Activated CD4-positive, alpha-beta T cell treated with anti-CD3 and anti-CD28 coated beads, Interleukin-2, amount 50 U/mL, for 4 hours (primary cell): ENCODE data around the gene ZNF319.

Experiments used
- DNase-seq, 2 experiments: peaks; one replicate each; pipeline ENCODE4 v3.0.0-alpha.2; 2020

Gene ZNF319

DNA sequence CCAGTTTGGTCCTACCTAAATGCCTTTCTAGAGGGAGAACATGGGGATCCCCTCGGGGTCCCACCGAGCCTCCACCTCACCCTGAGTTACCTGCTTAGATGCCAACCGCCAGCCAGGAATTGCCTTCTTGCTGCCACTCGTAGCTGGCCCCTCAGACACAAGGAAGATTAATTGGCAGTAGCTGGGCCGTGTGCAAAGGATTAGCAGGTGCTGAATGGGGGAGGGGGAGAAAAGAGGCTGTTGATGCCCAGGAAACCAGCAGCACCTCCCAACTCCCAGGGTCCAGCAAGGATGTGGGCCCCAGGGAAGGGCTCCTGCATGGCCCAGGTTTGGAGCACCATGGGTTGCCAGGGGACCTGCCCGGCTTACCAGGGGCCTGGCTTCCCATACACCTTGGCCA lies 29.5 kb downstream of the ZNF319 start, which contains the start of gene CNGB1:
Gene CNGB1, minus strand, starts transcription at position 159 of the 400 bp plus-strand sequence. CDS start 3,842 bp downstream, outside the sequence.
- no peak for DNase-seq

DNA sequence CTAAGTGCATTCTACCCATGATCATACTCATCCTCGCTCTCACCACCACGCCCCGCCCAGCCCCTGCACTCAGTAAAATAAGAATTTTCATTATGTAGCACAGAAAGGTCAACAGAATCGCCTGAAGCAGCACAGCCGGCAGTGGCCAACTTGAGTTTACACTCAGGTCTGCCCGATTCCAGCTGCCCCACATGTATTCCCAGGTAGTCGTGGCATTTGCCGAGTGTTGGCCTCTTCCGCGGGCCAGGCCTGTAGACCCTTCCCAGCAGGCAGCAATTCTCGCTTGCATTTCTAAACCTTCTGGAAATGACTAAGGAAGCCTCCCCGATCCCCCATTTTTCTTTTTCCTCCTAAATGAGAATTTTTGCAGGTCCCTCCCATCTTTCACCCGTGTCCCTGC lies 30.2 kb downstream of the ZNF319 start:
- no peak for DNase-seq

DNA sequence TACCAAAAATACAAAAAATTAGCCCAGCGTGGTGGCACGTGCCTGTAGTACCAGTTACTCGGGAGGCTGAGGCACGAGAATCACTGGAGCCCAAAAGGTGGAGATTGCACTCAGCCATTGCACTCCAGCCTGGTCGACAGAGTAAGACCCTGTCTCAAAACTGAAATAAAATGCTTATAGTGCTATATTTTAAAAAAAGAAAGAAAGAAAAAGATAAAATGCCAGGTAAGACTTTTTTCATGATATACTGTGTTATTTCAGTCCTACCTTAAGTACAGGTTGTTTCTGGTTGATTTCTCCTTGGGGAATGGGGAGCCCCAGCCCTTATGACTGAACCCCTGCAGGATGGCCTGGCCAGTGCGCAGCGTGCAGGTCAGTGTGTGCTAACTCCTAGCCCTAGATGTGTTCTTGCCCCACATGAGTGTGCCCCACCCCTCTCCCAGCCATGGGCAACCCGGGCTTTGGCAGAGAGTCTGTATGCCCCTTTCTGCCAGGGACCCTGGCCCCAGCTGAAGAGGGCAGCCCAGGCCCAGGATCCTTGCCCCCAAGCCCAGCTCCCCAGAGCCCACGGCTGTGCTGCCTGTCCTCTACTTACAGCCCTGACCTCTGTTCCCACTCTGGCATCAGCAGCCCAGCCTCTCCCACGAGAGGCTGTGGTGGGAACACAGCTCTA lies 30.9 kb downstream of the ZNF319 start:
- no peak for DNase-seq

DNA sequence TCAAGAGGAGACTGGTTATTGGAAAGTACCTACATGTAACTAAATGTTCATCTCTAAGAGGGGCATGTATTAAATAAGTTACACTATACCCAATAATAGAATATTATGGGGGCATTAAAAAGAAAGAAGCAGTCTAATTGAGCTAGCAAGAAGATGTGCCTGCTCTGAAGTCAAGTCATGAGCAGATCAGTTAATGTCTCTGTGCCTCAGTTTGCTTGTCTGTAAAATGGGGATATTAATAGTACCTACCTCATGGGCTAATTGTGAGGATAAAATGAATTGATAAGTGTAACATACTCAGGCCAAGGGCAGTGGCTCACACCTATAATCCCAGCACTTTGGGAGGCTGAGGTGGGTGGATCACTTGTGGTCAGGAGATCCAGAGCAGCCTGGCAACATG lies 32.6 kb downstream of the ZNF319 start:
- DNase-seq = no peak

DNA sequence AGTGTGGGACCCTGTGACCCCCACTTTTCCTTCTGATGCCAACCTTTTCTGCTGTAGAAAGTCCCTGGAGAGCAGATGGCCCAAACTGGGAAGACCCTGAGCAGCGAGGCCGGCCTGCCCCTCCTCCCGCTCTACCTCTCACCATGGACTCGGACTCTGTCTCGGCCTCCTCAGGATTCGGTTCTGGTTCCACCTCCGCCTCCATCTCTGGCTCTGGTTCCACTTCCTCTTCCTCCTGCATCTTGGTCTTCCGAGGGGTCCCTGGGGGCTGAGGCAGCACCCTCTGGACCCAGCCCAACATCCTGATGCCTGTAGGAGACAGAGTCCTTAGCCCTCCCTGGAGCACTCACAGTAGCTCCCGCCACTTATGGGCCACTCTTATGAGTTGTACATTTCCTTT lies 33.5 kb downstream of the ZNF319 start:
- no peak for DNase-seq

DNA sequence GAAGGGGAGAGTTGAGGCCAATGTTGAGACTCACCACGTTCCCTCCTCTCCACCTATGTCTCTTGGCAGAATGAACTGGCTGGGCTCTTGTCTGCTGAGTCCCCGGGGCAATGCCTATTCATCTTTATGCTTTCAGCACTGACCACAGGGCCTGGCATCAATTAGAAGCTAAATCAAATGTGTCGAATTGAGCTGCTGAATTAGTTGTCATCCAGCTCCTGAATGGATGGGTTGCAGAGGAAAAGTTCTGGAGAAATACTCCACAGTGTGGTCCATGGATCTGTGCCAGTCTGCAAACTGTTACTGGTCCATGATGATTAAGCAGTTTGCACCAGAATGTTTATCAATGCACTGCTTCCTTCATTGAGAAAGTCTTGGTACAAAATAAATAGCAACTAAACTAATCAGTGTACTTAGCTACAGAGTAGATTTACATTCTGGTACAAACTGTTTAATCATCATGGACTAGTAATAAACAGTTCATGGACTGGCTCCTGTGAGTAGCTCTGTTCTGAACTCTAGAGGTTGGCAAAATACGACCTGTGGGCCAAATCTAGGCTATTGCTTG lies 34.2 kb downstream of the ZNF319 start:
- no peak for DNase-seq

DNA sequence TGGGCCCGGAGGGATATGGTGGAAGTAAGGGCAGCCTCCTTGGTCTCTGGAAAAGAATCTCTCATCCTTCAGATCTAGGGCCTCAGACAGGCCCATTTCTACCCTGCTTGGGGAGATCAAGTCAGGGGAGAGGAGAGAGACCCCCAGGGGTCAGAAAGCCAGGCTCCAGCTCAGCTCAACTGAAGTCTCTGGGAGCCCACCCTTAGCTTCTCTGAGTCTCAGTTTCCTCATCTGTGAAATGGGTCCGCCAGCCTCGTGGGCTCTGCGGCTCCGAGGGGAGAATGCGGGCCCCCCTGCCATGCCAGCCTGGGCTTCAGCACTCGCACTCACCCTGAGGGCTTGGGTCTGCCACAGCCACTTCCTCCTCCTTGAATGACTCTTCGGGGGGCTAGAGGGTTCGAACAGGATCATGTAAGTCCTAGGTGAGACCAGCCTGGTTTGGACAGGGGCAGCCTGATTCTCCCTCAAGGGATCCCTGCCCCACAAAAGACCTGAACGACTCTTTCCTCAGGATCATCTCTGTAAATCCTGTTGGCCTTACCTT lies 36.2 kb downstream of the ZNF319 start:
- DNase-seq = no peak

DNA sequence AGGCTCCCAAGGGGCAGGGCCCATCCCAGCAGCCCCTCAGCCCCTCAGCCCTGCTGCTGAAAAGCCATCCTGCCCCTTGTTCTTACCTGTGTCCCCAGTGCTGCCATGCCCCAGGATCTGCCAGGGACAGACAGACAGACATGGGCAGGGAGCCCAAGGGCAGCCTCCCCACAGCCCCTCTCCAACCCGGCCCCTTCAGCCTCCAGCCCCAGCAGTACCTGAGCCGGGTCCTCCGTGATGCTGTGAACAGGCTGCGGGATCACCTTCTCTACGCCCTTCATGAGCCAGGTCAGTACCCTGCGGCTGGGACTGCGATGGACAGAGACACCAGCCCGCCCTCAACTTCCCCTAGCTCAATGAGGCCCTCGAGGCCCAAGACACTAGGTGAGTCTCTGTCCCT lies 37.7 kb downstream of the ZNF319 start:
- no peak for DNase-seq

DNA sequence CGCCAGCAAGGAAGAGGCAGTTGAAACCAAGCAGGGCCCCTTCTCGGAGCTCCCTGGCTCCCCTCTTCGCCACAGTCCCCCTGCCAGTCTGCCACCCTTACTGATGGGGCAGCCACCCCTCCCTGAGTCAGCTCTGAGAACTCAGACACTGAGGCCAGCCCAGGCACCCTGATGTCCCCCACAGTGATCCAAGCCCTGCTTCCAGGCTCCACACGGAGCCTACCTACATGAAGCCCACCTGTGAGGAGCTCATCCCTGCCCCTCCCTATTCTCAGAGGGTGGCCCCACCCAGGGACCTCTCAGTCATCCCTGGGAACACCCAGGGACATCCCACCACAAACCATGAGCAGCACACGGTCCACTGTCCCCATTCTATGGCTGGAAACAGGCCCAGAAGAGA lies 38.4 kb downstream of the ZNF319 start:
- no peak for DNase-seq

DNA sequence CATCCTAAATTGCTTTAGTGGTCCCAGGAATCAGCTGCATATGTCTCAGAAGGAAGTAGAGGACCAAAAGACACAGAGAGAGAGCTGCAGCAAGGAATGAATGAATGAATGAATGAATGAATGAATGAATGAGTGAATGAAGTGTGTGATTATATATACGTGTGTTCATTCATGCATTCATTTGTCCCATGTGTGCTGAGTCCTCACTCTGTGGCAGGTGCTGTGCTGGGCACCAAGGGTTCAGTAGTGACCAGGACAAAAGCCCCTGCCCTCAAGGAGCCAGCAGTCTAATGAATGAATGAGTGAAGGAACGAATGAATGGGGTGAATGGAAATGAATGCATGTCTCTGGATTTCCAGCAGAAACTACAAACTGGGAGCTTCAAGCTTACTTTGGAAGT lies 38.9 kb downstream of the ZNF319 start:
- no peak for DNase-seq

DNA sequence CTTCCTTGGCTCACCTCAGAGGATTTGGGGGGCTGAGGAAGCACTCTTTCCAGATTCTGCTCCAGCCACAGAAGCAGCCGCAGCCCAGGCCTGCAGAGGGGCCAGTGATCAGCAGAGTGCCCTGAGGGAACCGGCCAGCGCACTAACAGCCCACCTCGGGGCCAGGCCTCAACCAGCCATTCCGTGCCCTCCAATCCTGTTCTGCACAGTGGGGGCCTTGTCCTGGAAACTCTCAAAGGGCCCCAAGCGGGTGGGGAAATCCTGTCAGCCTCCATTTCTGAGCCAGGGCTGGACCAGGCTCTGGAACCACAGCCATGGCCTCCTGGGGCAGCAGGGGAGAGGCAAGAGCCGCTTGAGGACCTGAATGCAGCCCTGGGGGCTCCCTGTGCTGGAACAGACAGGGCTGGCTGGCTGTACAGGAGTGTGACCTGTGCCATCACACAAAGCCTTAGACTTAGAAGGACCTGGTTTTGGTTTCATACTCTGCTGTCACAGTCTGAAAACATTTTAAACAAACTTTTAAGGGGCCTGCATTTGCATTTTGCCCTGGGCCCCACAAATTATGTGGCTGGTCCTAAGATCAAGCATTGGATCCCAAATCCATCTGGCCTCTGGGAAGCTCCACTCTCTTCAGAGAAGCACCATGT lies 39.5 kb downstream of the ZNF319 start:
- DNase-seq = no peak

DNA sequence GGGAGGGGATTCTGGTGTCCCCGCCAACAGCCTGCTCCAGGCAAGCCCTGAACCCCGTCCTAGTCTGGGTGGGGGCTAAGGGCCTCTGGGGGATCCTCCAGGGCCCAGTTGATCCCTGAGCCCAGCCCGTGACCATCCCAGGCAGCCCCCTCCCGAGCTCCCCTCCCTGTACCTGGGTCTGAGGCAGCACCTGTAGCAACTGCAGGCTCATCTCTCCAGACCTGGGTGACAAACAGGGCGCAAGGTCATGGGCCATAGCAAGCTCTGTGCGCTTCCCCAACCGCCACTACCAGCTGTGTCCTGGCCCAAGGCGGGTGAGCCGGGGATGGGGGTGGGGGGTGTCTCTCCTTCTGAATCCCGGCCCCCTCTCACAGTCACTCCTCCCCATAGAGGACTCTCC lies 40.2 kb downstream of the ZNF319 start:
- DNase-seq = no peak

DNA sequence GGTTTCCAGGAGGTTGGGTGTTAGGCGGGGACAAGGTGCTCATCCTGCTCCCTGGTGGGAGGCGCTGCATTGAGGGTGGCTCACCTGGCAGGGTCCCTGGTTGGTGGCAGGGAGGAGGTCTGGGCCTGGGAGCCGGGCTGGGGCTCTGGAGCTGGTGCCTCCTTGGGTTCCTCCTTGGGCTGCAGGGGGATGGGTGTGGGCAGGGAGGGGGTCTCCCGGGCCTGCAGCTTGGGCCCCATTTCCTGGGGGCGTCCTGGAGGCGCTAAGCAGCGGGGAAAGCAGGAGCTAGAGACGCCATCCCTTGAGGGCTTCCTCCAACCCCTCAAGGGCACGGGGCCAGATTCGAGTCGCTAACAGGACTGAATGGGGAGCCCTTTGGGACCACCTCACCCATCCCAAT lies 40.7 kb downstream of the ZNF319 start:
- no peak for DNase-seq

DNA sequence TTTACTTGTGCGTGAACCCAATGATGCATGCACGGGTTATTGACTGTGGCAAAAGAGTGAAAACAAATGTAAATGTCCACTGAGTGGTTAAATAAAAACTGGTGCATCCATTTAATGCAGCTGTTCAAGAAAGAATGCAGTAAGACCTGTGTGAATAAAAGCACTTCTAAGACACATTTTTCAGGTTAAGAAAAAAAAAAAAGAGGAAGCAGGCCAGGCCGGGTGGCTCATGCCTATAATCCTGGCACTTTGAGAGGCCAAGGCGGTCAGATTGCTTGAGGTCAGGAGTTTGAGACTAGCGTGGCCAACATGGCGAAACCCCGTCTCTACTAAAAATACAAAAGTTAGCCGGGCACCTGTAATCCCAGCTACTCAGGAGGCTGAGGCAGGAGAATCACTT lies 41.4 kb downstream of the ZNF319 start:
- no peak for DNase-seq

DNA sequence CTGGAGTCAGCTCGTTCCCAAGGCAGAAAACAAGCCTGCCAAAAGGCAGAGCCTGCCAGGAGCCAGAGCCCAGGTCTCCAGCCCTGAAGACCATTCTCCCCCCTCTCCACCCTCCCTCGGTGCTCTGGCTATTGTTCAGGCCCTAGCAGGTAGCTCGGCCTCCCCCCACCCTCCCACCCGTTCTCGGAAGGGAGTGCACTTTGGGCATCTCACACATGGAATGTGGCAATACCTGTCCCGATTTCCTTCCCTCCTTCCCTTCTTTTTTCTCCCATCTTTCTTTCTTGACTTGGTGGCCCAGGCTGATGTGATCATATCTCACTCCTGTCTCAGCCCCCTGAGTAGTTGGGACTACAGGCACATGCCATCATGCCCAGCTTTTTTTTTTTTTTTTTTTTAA lies 41.9 kb downstream of the ZNF319 start:
- no peak for DNase-seq

DNA sequence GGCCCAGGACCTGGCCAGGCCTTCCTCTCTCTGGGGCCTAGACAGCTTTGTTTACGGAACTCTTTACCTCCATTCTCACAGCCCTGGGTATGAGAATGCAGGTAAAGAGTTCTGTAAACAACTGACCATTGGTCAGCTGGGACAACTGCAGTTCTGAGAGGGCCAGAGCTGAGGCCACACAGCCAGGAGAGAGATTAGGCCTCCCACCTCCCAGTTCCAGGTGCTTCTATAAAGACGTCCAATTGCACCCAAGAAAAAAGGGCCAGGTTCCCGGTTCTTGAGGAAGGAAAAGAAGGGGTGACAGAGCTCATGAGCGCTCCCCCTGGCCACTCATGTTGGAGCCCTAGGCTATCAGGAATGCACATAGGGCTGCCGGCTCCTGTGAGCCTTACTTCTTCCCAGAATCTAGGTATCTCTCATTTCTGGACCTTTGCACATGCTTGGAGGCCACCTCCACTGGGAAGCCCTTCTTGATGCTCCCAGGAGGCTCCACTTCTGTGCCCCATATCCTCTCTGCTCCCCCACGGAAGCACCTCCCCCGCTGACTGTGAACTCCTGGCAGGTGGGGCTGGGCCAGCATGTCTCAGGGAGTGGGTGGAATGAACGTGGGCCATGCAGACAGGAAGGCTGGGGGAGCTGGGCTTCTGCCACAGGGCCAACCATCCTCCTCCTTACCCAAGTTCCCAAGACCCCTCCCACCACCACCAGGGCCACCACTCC lies 42.6 kb downstream of the ZNF319 start:
- DNase-seq = no peak

DNA sequence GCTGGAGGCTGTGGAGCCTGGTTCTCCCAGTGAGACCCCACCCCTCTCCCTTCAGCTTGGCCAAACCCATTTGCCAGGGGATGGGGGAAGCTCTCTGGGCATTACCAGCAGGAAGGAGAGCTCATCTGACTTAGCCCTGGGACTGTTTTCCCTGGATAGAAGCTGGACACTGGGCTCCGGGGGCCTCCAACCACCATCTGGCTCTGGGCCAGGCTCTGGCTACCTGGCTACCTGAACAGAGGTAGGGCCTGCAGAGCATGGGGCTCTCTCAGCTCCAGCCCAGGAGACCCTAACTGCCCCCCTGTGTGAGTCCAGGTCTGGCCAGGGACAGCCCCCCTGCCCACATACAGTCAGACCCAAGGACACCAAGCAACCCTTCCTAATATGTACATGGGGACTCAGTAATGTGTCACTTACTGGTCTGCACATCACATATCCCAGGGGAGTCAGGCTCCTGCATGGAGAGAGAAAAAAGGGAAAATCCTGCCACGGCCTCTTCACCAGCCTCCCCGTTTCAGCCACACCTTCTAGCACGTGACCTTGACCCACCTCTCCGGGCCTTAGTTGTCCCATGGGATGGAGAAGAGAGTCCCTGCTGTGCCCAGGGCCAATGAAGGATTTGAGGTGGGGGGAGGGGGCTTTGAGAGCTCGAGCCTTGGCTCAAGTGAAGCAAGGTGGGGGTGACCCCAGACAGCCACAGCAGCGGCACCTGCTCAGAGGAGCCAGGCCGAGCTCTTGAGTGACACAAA lies 43.4 kb downstream of the ZNF319 start:
- DNase-seq = no peak

DNA sequence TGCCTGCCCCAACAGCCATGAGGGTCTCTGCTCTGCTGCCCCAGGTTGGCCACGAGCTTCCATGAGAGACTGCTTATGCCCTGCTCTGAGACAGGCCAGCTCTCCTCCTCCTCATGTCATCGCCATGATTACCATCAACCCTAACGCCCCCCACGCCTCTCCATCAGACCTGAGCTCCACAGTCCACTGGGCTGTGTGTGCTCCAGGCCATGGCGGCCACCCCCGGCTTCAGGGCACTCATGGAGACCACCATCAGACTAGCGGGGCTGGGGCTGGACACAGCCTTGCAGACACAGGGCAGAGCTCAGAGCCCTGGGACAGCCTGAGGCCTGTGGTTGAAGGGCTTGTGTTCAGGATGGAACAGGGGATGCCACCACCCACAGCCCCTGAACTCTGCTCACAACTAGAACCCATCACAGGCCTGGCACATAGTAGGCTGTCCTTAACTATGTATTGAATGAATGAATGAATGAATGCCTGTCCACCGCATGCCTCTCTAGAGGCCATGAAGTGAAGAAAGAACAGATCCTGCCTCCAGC lies 44.1 kb downstream of the ZNF319 start:
- DNase-seq = no peak

DNA sequence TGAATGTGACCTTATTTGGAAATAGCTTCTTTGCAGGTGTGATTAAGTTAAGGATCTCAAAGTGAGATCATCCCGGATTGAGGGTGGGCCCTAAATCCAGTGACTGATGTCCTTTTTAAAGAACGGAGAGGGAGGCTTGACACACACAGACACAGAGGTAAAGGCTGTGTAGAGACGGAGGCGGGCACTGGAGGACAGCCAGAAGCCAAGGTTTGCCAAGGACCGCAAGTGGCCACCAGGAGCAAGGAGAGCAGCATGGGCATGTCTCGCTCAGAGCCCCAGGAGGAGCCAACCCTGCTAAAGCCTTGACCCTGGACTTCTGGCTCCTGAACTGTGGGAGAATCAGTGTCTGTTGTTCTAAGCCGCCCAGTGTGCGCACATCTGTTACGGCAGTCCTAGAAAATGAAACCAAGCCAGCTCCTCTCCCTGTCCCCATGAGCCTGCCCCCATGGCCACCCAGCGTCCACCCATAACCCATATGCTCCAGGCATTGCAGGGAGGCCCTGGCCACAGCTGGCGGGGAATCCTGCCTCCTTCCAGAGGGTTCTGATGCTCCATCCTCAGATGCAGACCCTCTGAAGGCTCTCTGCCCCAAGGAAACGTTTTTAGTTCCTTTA lies 44.8 kb downstream of the ZNF319 start:
- DNase-seq = no peak

DNA sequence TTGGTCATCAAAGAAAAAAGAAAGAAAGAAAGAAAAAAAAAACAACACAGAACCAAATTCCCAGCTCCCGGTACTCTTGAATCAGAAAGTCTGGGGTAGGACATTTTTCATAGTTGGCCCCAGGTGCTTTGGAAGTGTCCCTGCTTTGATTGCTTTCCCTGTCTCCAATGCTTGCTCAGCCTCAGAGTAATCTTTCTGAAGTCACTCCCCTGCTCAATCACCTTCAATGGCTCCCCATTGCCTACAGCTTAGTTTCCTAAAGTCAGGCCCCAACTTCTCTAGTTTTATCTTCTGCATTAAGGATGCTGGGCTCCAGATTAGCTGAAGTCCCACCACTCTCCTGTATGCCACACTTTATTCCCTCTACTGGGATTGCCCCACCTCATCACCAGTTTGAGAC lies 46.6 kb downstream of the ZNF319 start:
- DNase-seq = no peak

DNA sequence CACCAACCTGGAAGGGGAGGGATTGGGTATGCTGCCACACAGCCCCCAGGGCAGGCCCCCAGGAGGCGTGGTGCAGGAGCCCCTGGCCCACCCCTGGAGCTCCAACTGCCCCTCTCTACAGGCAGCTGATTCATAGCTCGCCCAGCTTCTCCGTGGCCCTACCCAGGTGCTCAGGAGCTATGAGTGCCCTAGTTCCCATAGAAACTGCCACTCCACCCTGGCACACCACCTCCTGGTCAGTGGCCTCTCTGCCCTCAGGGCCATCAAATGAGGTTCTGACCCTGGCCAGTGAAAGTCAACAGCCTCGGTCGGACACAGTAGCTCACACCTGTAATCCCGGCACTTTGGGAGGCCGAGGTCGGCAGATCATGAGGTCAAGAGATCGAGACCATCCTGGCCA lies 47.6 kb downstream of the ZNF319 start:
- no peak for DNase-seq
